Muscle layer of duodenum (tissue), 2 donors: ENCODE data around the gene RPL14.

ENCODE experiments used
- H3K27ac ChIP-seq: one replicate; pipeline ENCODE4 v1.7.0; 2013; ENCODE audit warnings: mild to moderate bottlenecking, low read length
- H3K27me3 ChIP-seq: one replicate; pipeline ENCODE4 v1.7.0; 2013; ENCODE audit warnings: low read depth, mild to moderate bottlenecking, control low read depth, low read length
- H3K36me3 ChIP-seq, 2 donors: one replicate each; pipeline ENCODE4 v1.7.0; 2013; ENCODE audit warnings: low read length in 2 of 2, control low read depth in 1 of 2, mild to moderate bottlenecking in 1 of 2; ENCODE audit not compliant: insufficient read depth in 2 of 2, control insufficient read depth in 1 of 2
- H3K4me1 ChIP-seq, 2 donors: one replicate each; pipeline ENCODE4 v1.7.0; 2013; ENCODE audit warnings: low read length in 2 of 2, mild to moderate bottlenecking in 2 of 2, control low read depth in 1 of 2, moderate library complexity in 1 of 2; ENCODE audit not compliant: insufficient read depth in 2 of 2, control insufficient read depth in 1 of 2
- H3K4me3 ChIP-seq, 2 donors: one replicate each; pipeline ENCODE4 v1.7.0; 2013; ENCODE audit warnings: low read length in 2 of 2, low read depth in 1 of 2, mild to moderate bottlenecking in 1 of 2
- H3K9me3 ChIP-seq, 2 donors: one replicate each; pipeline ENCODE4 v1.7.0; 2013; ENCODE audit warnings: low read length in 2 of 2, control low read depth in 1 of 2, mild to moderate bottlenecking in 1 of 2; ENCODE audit not compliant: control insufficient read depth in 1 of 2
- donor health status: healthy.

Gene RPL14

DNA sequence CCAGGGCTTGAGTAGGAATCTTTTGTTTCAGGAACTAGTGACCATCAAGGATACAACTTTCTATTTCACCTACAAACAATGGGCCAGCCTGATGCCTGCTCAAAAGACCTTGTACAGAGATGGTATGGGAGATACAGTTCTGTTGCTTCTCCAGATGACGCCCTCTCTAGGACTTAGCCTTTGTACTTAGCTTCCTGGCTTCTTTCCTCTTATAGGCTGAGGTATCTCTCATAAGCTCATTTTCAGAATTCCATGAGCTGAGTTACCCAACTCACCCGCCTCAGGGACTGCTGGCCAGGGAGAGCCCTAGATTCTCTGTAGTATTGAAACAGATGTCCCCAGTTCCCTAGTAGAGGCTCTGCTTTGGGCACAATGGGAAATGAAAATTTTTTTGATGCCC lies 40.1 kb downstream of the RPL14 start:
- Histone ChIP-seq H3K36me3 (no peaks in the 10 kb centered on the region), H3K4me3 (no peak overlapping the region), H3K27ac (no peak overlapping the region), H3K4me1 (no peaks in the 10 kb centered on the region), H3K27me3 (no peaks in the 10 kb centered on the region), H3K9me3 (no peaks in the 10 kb centered on the region)

DNA sequence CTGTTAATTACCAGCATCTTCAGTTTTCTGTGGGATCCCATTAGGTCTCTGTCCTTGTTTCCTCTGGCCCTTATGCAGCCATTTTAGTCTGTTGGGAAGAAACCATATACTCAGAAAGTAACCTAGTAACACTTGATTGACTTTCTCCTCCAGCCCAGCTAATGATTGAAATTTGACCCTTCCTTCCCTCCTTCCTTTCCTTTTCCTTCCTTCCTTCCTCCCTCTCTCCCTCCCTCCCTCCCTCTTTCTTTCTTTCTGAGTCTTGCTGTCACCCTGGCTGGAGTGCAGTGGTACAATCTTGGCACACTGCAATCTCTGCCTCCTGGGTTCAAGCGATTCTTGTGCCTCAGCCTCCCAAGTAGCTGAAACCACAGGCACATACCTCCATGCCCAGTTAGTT lies 42.8 kb downstream of the RPL14 start:
- Histone ChIP-seq H3K27ac (no peak overlapping the region), H3K9me3 (no peaks in the 10 kb centered on the region)

GRCh38 chr3:40502034-40502433 lies 44.9 kb downstream of the RPL14 start:
- H3K9me3 ChIP-seq, result no peaks in the 10 kb centered on the region
- peaks cover 0 to 7% of the 10 kb centered on the region in 2 donors for H3K4me1 ChIP-seq
- H3K4me3 ChIP-seq, result no peak overlapping the region
- H3K27me3 ChIP-seq, result no peaks in the 10 kb centered on the region
- H3K36me3 ChIP-seq, result no peaks in the 10 kb centered on the region
- H3K27ac ChIP-seq, result no peak overlapping the region

More for the DNA sequence above, 42.8 kb downstream of the RPL14 start:
- no peak overlapping the region for H3K4me3 ChIP-seq
- no peaks in the 10 kb centered on the region for H3K36me3 ChIP-seq
- no peaks in the 10 kb centered on the region for H3K27me3 ChIP-seq
- no peaks in the 10 kb centered on the region for H3K4me1 ChIP-seq

- H3K27me3 ChIP-seq, result no peaks in the 10 kb centered on the region
- H3K9me3 ChIP-seq, result no peaks in the 10 kb centered on the region
- peaks cover 0 to 7% of the 10 kb centered on the region in 2 donors for H3K4me1 ChIP-seq
- peak overlapping the region; percentile 35 for H3K27ac ChIP-seq
- H3K36me3 ChIP-seq, result peaks cover 0 to 5% of the 10 kb centered on the region in 2 donors
- H3K4me3 ChIP-seq, result peak overlapping the region; percentile 84 to 87
Observed at GRCh38 chr3:40504636-40505430, 47.7 kb downstream of the RPL14 start.

DNA sequence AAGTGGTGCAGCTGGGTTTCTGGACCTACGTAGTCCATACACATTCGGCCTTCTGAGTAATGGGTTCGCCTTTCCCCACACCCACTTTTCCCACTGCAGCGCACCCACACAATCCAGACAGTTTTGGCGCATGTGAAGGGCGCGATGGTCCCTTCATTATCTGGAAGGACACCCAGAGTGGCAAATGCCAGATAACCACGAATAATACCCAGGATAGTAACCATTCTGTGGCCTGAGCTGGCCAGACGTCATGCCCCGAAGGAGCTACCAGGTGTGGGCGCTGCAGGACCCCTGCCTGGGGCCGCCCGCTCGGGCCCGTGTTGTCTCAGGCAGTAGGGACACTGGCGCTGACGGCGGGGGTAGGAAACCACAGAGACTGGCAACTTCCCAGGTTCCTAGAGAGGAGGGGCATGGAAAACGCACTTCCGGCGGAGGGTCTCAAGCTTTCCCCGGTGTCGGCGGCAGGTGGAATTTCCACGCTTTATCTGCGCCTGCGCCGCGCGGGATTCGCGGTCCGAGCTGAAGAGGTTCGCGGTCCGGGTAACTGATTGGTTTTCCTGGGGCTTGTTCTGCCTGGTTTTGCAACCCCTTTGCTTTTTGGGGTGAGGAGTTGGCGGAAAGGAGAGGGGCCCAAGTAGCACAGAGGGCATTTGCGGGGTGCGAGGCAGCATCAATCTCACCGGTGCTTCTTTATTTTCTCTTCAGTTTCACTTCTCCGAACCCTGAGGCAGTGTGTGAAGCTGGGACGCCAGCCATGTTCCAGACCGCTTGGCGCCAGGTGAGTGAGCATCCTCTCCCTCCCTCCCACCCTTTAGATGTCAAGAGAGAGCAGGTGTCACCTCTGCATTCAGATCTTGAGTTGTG lies 48.7 kb downstream of the RPL14 start, which contains the start of gene ZNF620:
TSS of gene ZNF620 (plus strand) at position 441 of the 864 bp plus-strand sequence. CDS start at position 755, 314 bp downstream.
- Histone ChIP-seq H3K27me3 (no peaks in the 10 kb centered on the region), H3K36me3 (peaks cover 0 to 11% of the 10 kb centered on the region in 2 donors), H3K27ac (peak within 1 kb of the TSS; percentile 35), H3K4me3 (peak within 1 kb of the TSS; percentile 84 to 87), H3K4me1 (peaks cover 0 to 7% of the 10 kb centered on the region in 2 donors), H3K9me3 (no peaks in the 10 kb centered on the region)

DNA sequence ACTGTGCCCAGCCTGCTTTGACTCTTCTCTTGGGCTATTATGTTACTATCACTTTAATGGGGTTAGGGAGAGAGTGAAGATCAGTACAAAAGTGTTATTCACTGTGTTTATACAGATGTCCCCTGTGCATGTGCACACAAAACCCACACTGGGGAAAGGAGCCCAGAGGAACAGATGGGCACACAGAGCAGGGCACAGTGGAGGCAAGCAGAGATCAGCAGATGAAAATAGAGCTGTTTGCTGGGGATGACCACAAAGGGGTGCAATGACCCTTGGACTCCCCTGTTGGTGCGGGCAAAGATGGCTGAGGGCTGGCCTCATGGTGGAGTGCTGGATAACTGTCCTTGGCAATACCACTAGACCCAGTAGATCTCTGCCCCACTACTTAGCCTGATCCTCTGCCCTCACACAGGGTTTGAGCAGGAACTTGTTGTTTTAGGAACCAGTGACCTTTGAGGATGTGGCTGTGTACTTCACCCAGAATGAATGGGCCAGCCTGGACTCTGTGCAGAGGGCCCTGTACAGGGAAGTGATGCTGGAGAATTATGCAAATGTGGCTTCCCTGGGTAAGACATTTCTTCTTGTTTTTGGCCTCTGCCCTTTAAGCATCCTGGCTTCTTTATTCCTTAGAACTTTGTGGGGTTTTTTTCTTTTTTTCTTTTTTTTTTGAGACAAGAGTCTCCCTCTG lies 54.0 kb downstream of the RPL14 start:
- H3K27me3 ChIP-seq, result no peaks in the 10 kb centered on the region
- H3K9me3 ChIP-seq, result no peaks in the 10 kb centered on the region
- no peak overlapping the region for H3K4me3 ChIP-seq
- H3K4me1 ChIP-seq, result no peaks in the 10 kb centered on the region
- no peak overlapping the region for H3K27ac ChIP-seq
- H3K36me3 ChIP-seq, result peaks cover 8 to 35% of the 10 kb centered on the region in 2 donors

GRCh38 chr3:40516201-40516600 lies 59.1 kb downstream of the RPL14 start:
- no peaks in the 10 kb centered on the region for H3K9me3 ChIP-seq
- H3K36me3 ChIP-seq, result peaks cover 14 to 31% of the 10 kb centered on the region in 2 donors
- no peak overlapping the region for H3K27ac ChIP-seq
- H3K4me3 ChIP-seq, result no peak overlapping the region
- H3K4me1 ChIP-seq, result no peaks in the 10 kb centered on the region
- no peaks in the 10 kb centered on the region for H3K27me3 ChIP-seq

GRCh38 chr3:40518067-40518466 lies 60.9 kb downstream of the RPL14 start:
- Histone ChIP-seq H3K27me3 (no peaks in the 10 kb centered on the region), H3K9me3 (no peaks in the 10 kb centered on the region), H3K36me3 (peaks cover 10 to 21% of the 10 kb centered on the region in 2 donors), H3K4me1 (no peaks in the 10 kb centered on the region), H3K4me3 (no peak overlapping the region), H3K27ac (no peak overlapping the region)
